ENCODE data around the gene GART. TPM values are rescaled to one million over a fixed set of nuclear protein-coding genes. Genes with fewer than 3 reads are reported as not detected.

GART gene
- total RNA-seq, 6 experiments from 2014 or later, result 23.0 to 93.5 (median 39.3) TPM

- ATAC-seq, result no peak
- DNase-seq, result no peak
- Histone ChIP-seq H3K9me3 (no peaks in the 10 kb centered on the region), H3K27me3 (no peaks in the 10 kb centered on the region), H3K4me3 (no peak overlapping the region), H3K36me3 (peaks cover 24 to 89% (median 61%) of the 10 kb centered on the region in 4 donors), H3K4me1 (no peaks in the 10 kb centered on the region), H3K27ac (no peak overlapping the region)
- intact Hi-C loops (cut with DNase I), result no loop called here
- no peak for TF ChIP-seq CTCF (IDR thresholded peaks at IDR 0.05)
- no peak for TF ChIP-seq POLR2A (IDR thresholded peaks at IDR 0.05)
- no CpG with 5 or more reads among the region's 2 CpGs for WGBS (ENCODE audit: insufficient coverage, low coverage, low lambda C conversion rate, missing lambda C conversion rate)
Measured at GRCh38 chr21:33551664-33552063, 9.7 kb upstream of the GART start.

- no peak overlapping the region for H3K4me3 ChIP-seq
- intact Hi-C loops (cut with DNase I), result no loop called here
- ATAC-seq (peak; percentile 5 to 20 (median 13)), DNase-seq (no peak)
- no peaks in the 10 kb centered on the region for H3K27me3 ChIP-seq
- no peaks in the 10 kb centered on the region for H3K9me3 ChIP-seq
- TF ChIP-seq POLR2A (IDR thresholded peaks at IDR 0.05), result no peak
- no peak for TF ChIP-seq CTCF (IDR thresholded peaks at IDR 0.05)
- no CpG with 5 or more reads among the region's 23 CpGs for WGBS (ENCODE audit: insufficient coverage, low coverage, low lambda C conversion rate, missing lambda C conversion rate)
- H3K36me3 ChIP-seq, result peaks cover 24 to 92% (median 61%) of the 10 kb centered on the region in 4 donors
- H3K4me1 ChIP-seq, result no peaks in the 10 kb centered on the region
- no peak overlapping the region for H3K27ac ChIP-seq
Measured at GRCh38 chr21:33550772-33551660, 9.1 kb upstream of the GART start.

GRCh38 chr21:33549848-33550771 is 8.2 kb upstream of the GART start:
- Histone ChIP-seq H3K27ac (no peak overlapping the region), H3K4me1 (peaks cover 0 to 9% (median 3%) of the 10 kb centered on the region in 4 donors), H3K9me3 (no peaks in the 10 kb centered on the region), H3K4me3 (no peak overlapping the region), H3K27me3 (no peaks in the 10 kb centered on the region), H3K36me3 (peaks cover 24 to 85% (median 60%) of the 10 kb centered on the region in 4 donors)
- intact Hi-C loops (cut with DNase I), result no loop called here
- ATAC-seq (peak in 2 of 4 donors; percentile 9 to 13), DNase-seq (no peak)
- WGBS (ENCODE audit: insufficient coverage, low coverage, low lambda C conversion rate, missing lambda C conversion rate), result 100% methylated on average over 1 of the region's 19 CpGs
- TF ChIP-seq POLR2A (IDR thresholded peaks at IDR 0.05) (no peak), CTCF (IDR thresholded peaks at IDR 0.05) (no peak)

- ATAC-seq, result no peak
- H3K9me3 ChIP-seq, result no peaks in the 10 kb centered on the region
- intact Hi-C loops (cut with DNase I), result no loop called here
- H3K4me3 ChIP-seq, result no peak overlapping the region
- DNase-seq, result no peak
- no peaks in the 10 kb centered on the region for H3K27me3 ChIP-seq
- peaks cover 7 to 50% (median 31%) of the 10 kb centered on the region in 4 donors for H3K36me3 ChIP-seq
- H3K27ac ChIP-seq, result no peak overlapping the region
- H3K4me1 ChIP-seq, result peaks cover 0 to 18% (median 5%) of the 10 kb centered on the region in 4 donors
- 62% methylated on average over 3 of the region's 3 CpGs for WGBS (ENCODE audit: insufficient coverage, low coverage, low lambda C conversion rate, missing lambda C conversion rate)
- no peak for TF ChIP-seq POLR2A (IDR thresholded peaks at IDR 0.05)
Measured at GRCh38 chr21:33546086-33546485, 4.2 kb upstream of the GART start.
